NCI-H187 treated with DMSO at 0.1 percent for 48 hours (cell line): ENCODE data around the gene NME7.
A peak's percentile ranks its signal among the peaks of the same experiment; 100 is the strongest.

Experiments
- DNase-seq: peaks from one replicate; lab custom pipeline; 2025; lab: John Stamatoyannopoulos, UW

The NME7 gene

DNA sequence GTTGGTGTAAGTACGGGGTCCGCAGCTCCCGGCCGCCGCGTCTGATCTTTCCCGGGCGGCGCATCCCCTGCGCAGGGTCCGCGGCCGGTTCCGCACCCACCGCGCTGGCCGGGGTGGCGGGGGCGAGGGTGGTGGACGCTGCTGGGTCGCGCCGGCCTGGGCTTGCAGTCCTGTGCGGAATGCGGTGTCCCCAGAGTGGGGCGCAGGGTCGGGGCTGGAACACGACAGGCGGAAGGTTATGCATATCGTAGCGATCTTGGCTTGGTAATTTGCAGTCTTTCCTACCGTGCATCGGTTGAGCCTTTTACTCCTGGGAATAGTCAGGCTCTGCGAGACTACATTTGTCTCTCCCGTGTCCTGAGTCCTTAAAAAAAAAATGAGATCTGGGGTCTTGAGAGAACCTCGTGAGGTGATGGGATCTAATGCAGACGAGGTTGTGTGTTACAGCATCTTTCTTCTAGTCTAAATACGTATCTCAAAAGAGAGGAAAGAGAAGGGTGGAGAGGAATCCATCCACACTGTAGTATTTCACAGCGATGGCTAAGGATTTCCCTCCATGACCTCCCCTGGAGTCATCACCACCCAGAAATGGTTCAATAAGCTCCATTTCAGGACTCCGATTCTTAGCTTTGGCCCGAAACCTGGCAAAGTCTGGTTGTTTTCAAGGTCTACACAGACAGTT lies 260.5 kb downstream of the NME7 start:
- DNase-seq = no peak

DNA sequence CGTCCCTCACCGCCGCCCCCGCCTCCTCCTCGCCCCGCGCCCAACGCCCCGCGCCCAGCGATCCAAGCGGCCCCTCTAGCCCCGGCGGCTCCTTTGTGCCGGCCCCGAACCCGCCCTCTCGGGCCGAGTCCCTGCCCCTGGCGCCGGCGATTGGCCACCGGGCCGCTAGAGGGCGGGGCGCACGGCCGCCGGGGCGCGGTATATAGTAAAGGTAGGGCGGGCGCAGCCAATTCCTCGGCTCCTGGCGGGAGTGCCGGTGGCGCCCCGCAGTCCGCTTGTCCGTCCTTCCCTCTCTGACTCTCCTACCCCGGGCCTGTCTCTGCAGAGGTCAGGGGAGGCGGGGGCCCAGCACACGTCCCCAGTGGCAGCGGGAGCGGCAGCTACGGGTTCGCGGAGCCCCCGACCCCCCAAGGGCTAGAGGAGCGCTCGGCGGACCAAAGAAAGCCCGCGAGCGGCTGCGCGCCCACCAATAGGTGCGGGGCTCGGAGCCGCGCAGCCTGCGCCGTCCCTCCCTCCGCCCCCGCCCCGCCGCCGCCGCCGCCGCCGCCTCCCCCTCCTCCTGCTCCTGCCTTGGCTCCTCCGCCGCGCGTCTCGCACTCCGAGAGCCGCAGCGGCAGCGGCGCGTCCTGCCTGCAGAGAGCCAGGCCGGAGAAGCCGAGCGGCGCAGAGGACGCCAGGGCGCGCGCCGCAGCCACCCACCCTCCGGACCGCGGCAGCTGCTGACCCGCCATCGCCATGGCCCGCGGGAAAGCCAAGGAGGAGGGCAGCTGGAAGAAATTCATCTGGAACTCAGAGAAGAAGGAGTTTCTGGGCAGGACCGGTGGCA lies 261.3 kb downstream of the NME7 start, which contains the start of gene ATP1B1:
Gene ATP1B1 (plus strand): TSS at position 596 of the 826 bp plus-strand sequence. CDS start 140 bp downstream, at position 736.
- DNase-seq = peak; percentile 94

DNA sequence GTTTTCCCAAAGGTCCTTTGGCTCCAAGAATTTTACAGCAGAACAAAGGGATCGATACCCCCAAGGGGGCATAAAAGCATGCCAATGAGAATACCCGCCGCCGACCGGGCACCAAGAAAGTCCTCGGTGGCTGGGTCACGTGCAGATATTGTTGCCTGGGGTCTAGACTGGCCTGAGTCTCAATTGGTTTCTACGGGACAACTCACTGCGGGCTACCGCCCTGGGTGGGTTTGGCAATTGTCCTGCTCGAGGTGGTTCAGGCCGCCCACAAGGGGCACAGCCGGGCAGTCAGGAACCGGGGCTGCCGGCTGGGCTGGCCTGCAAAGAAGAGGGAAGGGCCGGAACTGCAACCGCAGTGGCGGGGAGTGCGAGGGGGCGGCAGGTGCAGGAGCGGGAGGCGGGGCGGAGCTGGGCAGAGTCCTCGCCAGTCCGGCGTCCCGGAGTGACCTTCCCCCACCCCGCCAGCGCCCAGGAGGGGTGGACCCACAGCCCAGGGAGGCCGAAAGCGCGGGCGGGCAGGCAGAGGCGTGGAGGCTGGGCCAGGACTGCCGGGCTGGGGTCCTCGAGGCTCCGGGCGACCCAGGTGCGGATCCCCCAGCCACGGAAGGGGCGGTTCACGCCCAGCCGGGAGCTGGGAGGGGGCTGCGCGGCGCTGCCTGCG lies 262.0 kb downstream of the NME7 start:
- DNase-seq = peak; percentile 71

DNA sequence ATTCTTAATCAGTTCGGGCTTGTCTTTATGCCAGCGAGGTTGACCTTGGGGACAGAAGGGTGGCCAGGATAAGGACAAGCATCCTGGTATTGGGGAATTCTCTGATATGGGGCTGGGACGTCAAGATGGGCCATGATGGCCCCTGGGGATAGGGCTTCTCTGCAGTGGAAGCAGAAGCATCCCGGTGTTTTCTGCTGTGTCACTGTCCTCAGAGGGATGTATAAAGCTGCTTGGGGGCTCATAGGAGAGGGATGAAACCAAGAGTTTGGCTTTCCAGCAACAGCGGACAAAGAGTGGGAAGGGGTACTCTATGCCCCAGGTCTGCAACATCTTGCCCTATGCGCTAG lies 262.5 kb downstream of the NME7 start:
- DNase-seq = no peak

DNA sequence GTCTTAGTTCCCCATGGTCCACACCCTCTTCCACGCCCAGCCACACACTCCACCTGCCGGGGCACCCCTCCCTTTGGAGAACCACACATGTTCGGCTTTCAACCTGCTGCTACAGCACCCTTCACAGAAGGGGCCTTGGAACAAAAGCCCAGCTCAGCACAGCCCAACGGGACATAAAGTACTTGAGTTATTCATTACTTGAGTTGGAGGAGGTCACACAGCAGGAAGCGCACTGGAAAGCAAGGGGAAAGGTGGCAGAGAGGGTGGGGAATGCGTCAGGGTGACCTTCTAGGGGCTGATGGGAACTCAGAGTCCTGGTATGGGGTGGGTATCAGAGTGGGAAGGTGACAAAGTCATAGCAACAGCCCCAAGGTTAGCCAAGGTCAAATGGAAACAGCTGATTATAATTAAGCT lies 264.1 kb downstream of the NME7 start:
- peak; percentile 90 for DNase-seq

DNA sequence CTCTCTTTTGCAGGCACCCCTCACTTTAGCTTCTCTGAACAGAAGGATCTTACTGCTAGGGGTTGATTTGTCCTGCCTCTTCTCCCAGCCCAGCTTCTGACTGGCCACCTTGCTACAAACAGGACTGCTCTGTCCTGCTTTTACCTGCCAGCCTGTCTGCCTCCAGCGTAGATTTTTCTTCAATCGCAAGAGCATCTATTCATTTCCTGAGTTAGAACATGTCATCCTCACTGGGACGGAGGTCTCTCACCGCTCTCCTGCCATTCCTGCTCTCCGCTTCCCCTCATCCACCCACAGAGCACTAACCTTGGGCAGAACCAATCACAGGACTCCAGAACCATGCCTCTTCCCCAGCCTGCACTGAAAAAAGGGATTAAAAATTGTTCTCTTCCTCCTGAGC lies 264.6 kb downstream of the NME7 start:
- no peak for DNase-seq

DNA sequence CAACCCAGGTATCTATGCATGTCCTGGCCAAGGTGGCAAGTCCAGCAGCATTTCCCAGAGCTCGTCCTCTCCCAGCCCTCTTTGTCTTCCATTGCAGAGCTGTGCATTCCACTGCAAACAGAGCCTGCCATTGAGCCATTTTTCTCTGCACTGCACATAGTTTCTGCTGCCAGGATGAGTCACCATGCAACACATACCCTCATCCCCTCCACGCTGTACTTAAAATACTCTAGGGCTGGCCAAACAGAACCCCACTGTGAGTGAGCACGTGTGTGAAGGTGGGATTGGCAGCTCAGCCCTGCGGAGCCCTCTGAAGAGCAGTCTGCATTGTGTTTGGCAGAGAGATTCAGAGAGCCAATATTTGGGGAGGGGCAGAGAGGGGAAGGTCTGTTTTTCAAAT lies 265.0 kb downstream of the NME7 start:
- DNase-seq = peak; percentile 69

DNA sequence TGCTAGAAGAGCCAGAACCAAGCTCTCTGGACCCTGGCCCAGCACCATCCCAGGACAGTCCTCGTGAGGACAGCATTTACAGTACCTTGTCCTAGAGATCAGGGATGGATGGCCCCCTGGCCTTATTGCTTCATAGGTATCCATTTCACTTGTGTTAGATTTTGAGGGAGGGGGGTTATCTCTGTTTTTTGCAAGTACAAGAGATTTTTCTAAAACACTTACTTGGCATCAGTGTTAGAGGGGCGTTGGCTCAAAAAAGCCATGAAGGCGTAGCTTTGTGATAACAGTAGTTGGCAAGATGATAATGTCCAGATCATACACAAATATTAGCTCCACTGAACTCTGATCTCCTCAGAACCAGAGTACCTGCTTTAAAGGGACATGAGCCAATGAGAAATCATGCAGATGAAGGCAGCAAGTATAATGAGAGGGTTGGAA lies 266.9 kb downstream of the NME7 start:
- DNase-seq = no peak

DNA sequence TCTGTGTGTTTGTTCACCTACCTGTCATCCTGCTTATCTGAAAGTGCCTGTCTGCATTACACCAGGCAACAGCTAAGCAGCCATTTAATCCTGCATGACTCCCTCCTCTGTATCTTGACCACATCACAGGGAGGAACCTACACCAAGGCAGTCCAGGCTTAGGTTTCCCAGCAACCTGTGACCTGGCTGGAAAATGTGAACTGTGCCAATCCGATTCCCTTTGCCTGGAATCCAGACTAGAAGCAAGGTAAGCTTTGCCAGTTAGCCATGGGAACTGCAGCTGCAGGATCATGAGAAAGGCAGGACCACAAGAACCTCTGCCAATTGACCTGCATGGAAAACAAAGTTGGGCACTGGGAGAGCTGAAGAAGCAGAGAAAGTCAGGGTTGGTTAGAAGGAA lies 267.4 kb downstream of the NME7 start:
- no peak for DNase-seq

DNA sequence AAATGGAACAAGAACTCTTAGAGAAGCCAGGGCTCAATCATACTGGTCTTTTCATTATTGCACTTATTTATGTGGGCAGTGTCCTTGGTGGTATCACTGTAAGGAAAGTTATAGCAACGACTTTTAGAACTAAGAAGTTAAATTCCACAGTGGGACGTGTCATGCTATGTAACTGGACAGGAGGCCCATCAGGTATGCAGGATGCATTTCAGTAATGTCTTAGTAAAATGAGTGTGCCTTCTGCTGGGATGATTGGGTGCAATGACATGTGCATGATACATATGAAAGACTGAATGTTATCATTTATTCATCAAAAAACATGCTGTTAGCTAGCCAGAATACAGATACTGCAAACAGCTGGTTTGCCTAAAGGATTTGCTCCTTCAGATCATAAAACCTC lies 268.0 kb downstream of the NME7 start:
- no peak for DNase-seq

DNA sequence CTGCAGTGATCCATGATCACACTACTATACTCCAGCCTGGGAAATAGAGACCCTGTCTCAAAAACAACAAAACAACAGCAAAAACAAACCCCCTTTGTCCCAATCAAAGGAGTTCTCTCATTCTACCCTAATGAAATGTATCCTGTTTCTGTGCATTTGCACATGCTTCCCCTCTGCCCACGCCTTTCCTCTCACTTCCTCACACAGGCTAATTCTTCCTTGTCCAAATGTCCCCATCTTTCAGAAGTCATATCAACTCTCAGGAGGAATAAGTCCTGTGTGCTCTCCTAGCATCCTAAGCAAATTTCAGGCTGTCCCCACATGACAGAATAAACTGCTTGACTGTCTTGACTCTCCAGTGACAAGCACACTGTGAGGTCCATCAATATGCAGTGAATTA lies 269.2 kb downstream of the NME7 start:
- DNase-seq = no peak

DNA sequence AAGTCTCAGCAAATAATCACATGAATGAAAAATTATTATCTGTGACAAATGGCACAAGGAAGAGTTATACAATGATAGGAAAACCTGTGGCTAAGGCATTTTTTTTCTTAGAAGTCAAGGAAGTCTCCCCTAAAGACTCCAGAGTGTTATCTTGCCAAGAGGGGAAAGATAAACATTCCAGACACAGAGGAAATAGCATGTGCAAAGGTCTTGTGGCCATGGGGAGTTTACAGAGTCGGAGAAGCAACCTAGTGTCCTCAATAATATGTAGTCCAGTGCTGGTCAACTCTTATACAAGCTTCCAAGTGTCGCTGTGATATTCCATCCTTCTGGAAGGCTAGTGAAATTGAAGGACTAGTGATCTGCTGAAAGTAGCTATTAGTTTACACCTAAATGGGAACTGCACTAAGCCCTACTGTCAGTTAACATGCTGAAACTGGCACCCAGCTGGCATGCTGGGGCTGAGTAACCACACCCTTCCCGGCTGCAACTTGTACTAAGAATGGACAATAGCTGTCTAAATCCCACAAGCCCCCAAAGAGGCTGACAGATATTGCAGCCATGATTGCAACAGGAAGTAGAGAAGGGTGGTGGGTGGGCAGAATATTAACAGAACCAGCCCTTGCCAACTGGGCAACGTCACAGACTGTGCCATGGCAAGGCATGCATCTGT lies 272.6 kb downstream of the NME7 start:
- no peak for DNase-seq

DNA sequence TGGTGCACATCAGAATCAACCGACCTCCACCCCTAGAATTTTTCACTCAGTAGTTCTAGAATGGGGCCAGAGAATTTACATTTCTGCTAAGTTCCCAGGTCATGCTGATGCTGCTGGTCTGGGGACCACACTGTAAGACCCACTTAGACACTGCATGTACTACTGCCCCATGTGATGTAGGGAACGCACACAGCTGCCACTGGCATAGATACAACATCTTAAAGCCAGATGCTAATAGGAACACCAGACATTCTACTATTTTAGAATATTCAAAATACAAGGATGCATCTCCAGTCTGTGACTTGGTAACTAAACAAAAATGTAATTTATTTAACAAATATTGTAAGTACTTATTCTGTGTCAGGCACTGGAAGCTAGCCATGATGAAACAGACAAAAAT lies 275.2 kb downstream of the NME7 start:
- DNase-seq = no peak

DNA sequence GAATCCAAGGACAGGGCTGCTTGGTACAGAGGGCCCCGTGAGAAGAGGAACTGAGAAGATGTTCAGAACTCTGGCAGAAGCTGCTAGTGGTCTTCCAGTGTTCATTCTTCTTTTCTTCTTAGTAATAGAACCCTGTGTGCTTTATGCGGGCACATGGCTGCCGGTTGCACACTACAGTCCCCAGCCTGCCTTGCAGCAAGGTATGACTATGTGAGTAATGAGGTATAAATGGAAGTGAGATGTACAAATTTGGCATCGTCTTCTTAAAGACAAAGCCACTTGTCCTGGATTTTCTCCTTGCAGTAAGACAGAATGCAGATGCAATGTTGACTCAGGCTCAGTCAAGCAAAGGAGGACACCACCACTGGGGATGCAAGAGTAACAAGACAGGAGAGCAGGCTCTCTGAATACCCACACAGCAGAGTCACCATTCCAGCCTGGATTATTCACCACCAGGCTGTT lies 276.1 kb downstream of the NME7 start:
- DNase-seq = no peak

DNA sequence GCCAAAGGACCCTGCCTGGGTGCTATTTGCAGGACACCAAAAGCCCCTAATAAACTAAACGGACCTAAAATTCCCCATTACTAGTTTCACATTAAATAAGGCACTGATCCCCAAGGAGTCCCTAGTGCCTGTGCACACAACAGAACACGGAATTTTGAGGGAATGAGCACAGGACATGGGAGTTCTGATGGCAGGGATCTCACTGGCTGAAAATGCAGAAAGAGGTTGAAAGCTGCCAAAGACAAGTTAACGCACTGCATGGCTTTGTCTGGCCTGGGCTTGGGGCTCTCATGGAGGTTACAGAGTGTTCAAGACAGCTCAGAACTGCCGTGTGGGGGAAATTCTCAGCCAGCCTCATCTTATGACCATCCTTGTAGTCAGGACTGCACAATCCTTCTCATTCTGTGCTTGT lies 276.7 kb downstream of the NME7 start:
- no peak for DNase-seq

DNA sequence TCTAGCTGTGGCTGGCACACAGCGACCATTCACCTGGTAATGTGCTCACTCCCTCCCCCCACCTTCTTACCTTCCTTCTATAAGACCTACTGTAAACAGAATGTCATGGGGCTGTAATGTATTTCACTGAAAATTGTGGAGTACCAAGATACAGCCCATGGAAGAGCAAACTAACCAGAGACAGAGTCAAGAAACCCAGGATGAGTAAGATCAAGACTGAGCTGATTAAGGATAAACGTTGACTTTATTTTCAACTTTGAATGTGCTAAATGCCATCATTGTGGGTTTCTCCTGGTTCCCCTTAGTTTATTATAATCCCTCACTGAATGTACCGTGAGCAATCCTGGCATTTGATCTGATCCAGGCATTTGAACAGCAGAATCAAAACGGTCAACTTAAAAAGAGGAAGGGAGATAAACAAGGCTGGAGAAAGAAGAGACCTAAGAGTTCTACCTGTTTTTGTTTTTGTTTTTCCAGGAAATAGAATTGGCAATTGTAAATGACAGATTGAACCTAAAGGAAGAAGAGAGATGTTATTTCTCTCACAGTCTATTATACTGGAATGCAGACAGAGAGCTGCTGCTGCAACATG lies 277.2 kb downstream of the NME7 start:
- DNase-seq = no peak

DNA sequence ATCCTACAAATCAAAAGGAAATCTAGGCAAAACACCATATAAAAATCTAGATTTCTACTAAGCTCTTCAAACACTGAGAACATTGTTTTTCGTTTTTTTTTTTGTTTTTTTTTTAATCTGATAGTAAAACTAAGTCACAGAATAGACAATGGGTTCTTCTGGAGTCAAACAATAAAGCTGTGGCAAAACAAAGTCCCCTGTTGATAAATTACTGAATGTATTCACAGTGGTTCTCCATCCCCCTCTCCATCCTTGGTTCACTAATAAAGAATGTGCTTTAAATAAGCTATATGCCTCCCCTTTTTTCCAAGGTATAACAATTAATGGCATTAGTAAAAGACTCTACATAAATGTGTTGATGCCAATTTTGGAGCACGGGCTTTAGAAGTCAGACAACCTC lies 277.8 kb downstream of the NME7 start:
- DNase-seq = no peak

DNA sequence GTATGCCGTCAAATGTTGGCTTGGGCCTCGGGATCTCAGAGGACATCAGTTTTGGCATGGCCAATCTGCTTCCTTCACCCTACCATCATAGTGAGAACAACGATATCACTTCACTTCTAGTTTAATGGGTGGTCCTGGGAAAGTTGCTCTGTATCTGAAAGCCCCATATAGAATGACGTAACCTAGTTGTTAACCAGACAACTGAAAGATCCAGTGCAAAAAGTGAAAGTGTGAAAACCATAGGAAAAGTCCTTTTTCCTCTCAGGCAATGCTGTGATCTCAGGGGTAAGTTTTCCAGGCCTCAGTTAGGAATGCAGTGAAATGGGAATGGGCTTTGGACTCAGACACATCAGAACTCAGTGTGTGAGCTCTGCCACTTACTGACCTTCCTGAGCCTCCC lies 279.7 kb downstream of the NME7 start:
- DNase-seq = no peak

DNA sequence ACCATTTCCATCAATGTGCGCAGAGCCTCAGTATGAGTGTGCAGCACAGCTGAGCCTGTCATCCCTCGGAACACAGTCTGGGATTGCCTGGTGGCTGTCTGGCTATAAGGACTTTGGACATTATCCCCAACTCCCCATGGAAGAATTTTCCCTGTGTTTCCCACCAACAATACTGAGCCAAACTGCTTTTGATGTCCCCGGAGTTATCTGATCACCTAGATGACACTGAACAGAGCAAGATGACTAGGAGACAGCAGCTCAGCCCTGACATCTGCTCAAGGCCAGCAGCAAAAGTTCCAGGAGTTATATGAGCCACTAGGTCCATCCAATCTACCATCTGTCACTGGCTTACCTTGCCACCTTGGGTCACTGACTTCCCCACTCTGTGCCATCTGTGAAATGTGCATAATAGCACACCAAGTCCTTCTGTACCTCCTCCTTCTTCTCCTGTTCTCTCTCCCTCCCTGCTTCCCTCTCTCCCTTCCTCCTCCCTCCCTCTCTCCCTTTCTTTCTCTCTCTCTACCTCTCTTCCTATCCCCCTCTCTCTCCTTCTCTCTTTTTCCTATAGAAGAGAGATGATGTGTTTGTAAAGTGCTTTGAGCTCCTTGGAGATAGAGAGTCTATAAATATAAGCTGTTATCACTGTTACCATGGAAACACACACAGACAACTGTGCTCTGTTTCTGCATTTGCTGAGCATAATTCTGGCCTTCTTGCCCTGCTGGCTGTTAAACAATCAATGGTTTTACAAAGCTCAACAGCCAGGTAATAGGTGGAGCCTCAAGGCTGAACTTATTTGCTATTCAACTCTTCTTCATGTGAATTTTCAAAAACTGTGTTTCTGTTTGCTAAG lies 280.8 kb downstream of the NME7 start:
- no peak for DNase-seq

DNA sequence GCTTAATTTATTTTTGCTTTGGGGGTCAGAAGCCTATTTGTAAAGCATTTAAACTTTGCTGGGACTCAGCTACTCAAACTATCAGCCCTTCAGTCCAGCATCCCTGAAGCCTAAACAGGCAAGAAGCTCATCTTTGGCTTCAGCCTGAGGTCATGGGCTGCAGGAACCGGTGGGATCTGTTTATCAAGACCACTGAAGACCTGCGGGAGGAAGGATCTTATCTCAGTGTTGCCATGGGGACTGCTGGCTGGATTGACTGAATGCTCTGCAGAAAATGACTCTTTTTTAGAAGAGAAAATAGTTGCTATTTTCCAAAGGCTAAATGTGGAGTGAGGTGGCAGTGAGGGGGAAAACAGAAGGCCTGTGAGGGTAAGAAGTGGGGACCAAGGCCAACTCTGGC lies 281.7 kb downstream of the NME7 start:
- DNase-seq = no peak
